ENCODE results near the gene MYO3A. TPM values are rescaled to one million over a fixed set of nuclear protein-coding genes. Genes with fewer than 3 reads are reported as not detected.

The MYO3A gene
- total RNA-seq, 6 experiments from 2014 or later, result 0.03 TPM; not detected in 5

GRCh38 chr10:26220901-26221300, 286.9 kb downstream of the MYO3A start:
- H3K27ac Mint-ChIP-seq, result no peak overlapping the region
- H3K4me1 Mint-ChIP-seq (ENCODE audit: low read depth), result no peaks in the 10 kb centered on the region
- H3K4me3 Mint-ChIP-seq, result no peak overlapping the region
- H3K9me3 Mint-ChIP-seq, result peaks cover 17% of the 10 kb centered on the region; the same call in 1 of the 2 replicates
- TF ChIP-seq CTCF (IDR thresholded peaks at IDR 0.05), result no peak
- H3K27me3 Mint-ChIP-seq (ENCODE audit: insufficient read depth), result peaks cover 10% of the 10 kb centered on the region
- H3K36me3 Mint-ChIP-seq (ENCODE audit: low read depth), result peaks cover 5% of the 10 kb centered on the region
- DNase-seq, result no peak

DNA sequence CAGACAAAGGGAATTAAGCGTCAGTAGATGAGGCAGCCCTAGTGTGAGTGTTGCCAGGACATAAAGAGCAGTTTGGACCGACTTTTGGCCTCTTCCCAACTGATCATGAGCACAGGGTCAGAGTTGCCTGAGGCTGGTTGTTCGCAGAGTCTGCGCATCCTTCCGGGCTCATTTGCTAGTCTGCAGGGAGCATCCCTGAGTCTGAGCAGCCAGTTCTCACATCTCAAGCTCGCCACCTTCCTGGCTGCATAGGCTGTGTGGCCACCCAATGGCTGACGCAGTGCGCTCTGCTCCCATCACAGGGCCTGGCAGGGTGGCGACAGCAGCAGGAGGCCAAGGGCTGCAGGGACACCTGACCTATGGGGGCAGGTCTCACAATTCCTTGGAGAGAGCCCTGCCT, 287.5 kb downstream of the MYO3A start:
- Mint-ChIP-seq H3K9me3 (peaks cover 15% of the 10 kb centered on the region; the same call in 1 of the 2 replicates), H3K4me1 (ENCODE audit: low read depth) (no peaks in the 10 kb centered on the region), H3K27me3 (ENCODE audit: insufficient read depth) (peaks cover 9% of the 10 kb centered on the region), H3K27ac (no peak overlapping the region), H3K36me3 (ENCODE audit: low read depth) (peaks cover 5% of the 10 kb centered on the region), H3K4me3 (no peak overlapping the region)
- no peak for DNase-seq
- no peak for TF ChIP-seq CTCF (IDR thresholded peaks at IDR 0.05)

- Mint-ChIP-seq H3K36me3 (ENCODE audit: low read depth) (peaks cover 5% of the 10 kb centered on the region), H3K27ac (no peak overlapping the region), H3K4me1 (ENCODE audit: low read depth) (no peaks in the 10 kb centered on the region), H3K27me3 (ENCODE audit: insufficient read depth) (peaks cover 7% of the 10 kb centered on the region), H3K4me3 (no peak overlapping the region), H3K9me3 (peaks cover 6% of the 10 kb centered on the region; the same call in 1 of the 2 replicates)
- no peak for DNase-seq
- no peak for TF ChIP-seq CTCF (IDR thresholded peaks at IDR 0.05)
Measured at GRCh38 chr10:26222563-26222962, 288.5 kb downstream of the MYO3A start.

- no peak for DNase-seq
- no peaks in the 10 kb centered on the region; the same call in 1 of the 2 replicates for H3K9me3 Mint-ChIP-seq
- TF ChIP-seq CTCF (IDR thresholded peaks at IDR 0.05), result no peak
- no peaks in the 10 kb centered on the region for H3K36me3 Mint-ChIP-seq (ENCODE audit: low read depth)
- H3K4me3 Mint-ChIP-seq, result no peak overlapping the region
- H3K27ac Mint-ChIP-seq, result no peak overlapping the region
- H3K4me1 Mint-ChIP-seq (ENCODE audit: low read depth), result no peaks in the 10 kb centered on the region
- H3K27me3 Mint-ChIP-seq (ENCODE audit: insufficient read depth), result no peaks in the 10 kb centered on the region; the same call in 1 of the 2 replicates
Measured at GRCh38 chr10:26225322-26225721, 291.3 kb downstream of the MYO3A start.

DNA sequence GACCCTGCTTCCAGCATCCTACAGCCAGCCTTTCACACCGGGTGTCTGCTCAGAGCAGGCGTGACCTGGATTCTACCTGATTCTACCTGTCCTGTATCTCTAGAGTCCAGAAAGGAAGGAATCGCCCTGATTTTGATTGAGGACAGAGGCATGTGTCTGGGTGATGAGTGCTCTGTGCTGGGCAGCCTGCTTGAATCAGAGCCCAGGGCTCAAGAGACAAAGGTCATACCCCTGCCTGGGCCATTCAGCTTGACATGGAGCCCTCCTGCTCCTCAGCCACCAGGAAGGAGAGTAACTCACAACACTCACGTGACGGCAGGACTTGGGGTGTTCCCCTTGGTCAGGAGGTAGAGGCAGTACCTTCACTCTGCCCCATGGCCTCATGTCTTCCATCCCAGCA, 293.8 kb downstream of the MYO3A start:
- peaks cover 3% of the 10 kb centered on the region for H3K27me3 Mint-ChIP-seq (ENCODE audit: insufficient read depth)
- H3K9me3 Mint-ChIP-seq, result peaks cover 7% of the 10 kb centered on the region; the same call in 1 of the 2 replicates
- TF ChIP-seq CTCF (IDR thresholded peaks at IDR 0.05), result no peak
- H3K36me3 Mint-ChIP-seq (ENCODE audit: low read depth), result no peaks in the 10 kb centered on the region
- no peak overlapping the region for H3K4me3 Mint-ChIP-seq
- no peak overlapping the region for H3K27ac Mint-ChIP-seq
- DNase-seq, result no peak
- no peaks in the 10 kb centered on the region for H3K4me1 Mint-ChIP-seq (ENCODE audit: low read depth)

DNA sequence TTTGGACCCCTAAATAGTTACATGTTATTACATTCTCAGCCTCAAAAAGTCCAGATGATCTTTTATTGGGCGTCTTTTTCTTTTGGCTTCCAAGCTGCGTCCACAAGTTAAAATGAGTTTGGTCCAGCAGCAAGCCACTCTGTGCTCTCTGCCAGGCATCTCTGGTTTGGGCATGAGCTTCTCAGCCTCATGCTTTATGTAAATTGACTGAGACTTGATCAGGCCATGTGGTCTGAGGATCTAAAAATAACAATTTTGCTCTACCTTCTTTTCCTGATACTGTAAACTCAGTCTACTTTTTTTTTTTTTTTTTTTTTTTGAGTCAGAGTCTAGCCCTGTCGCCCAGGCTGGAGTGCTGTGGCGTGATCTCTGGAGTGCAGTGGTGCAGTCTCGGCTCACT, 298.1 kb downstream of the MYO3A start:
- no peak overlapping the region for H3K27ac Mint-ChIP-seq

More for the DNA sequence above, 298.1 kb downstream of the MYO3A start:
- Mint-ChIP-seq H3K4me1 (ENCODE audit: low read depth) (no peaks in the 10 kb centered on the region), H3K9me3 (peaks cover 7% of the 10 kb centered on the region; the same call in 1 of the 2 replicates), H3K27me3 (ENCODE audit: insufficient read depth) (peaks cover 3% of the 10 kb centered on the region), H3K4me3 (no peak overlapping the region), H3K36me3 (ENCODE audit: low read depth) (no peaks in the 10 kb centered on the region)
- DNase-seq, result no peak
- no peak for TF ChIP-seq CTCF (IDR thresholded peaks at IDR 0.05)
